PFSK-1 (cell line): ENCODE measurements around the gene GET3.

ENCODE experiments used
- FOXP2 ChIP-seq: optimal IDR thresholded peaks from 2 replicates; pipeline ENCODE3; 2011; ENCODE audit warnings: borderline replicate concordance, control low read depth, inconsistent platforms; ENCODE audit not compliant: insufficient read depth; ENCODE audit errors: extremely low read length, extremely low read depth
- POLR2AphosphoS5 ChIP-seq: IDR thresholded peaks from 2 replicates; pipeline ENCODE4 v1.6.1; 2012; ENCODE audit warnings: low read depth, mild to moderate bottlenecking, control low read depth, low read length, moderate library complexity
- SIN3A ChIP-seq: IDR thresholded peaks from 2 replicates; pipeline ENCODE4 v1.6.1; 2012; ENCODE audit warnings: mild to moderate bottlenecking, low read length, moderate library complexity, borderline replicate concordance; ENCODE audit not compliant: insufficient read depth
- TAF1 ChIP-seq: IDR thresholded peaks from 2 replicates; pipeline ENCODE4 v1.6.1; 2012; ENCODE audit warnings: low read length, control low read depth, borderline replicate concordance; ENCODE audit not compliant: insufficient read depth
- TF ChIP-seq, protein P1 (sequence below), 2 experiments: IDR thresholded peaks; 2 replicates each; pipeline versions ENCODE4 v1.6.1 to v1.8.0; 2011 to 2012; ENCODE audit warnings: low read depth in 2 of 2, low read length in 2 of 2, control low read depth in 1 of 2, inconsistent platforms in 1 of 2, mild to moderate bottlenecking in 1 of 2, moderate library complexity in 1 of 2; ENCODE audit not compliant: insufficient read depth in 1 of 2

The GET3 gene

DNA sequence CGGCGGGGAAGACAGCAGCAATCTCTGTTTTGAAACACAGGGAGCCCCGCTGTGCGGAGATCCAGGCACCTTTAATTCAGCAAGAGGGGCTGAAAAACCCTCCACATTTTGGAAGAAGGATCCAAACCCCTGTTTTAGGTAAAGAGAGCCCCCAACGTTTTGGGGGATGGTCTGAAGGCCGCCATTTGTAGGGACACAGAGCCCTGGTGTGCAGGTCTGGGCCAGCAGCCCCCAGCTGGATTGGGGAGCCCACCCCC lies 41.5 kb downstream of the GET3 start:
- TF ChIP-seq POLR2AphosphoS5 (no peak), TAF1 (no peak), FOXP2 (no peak), SIN3A (no peak)

DNA sequence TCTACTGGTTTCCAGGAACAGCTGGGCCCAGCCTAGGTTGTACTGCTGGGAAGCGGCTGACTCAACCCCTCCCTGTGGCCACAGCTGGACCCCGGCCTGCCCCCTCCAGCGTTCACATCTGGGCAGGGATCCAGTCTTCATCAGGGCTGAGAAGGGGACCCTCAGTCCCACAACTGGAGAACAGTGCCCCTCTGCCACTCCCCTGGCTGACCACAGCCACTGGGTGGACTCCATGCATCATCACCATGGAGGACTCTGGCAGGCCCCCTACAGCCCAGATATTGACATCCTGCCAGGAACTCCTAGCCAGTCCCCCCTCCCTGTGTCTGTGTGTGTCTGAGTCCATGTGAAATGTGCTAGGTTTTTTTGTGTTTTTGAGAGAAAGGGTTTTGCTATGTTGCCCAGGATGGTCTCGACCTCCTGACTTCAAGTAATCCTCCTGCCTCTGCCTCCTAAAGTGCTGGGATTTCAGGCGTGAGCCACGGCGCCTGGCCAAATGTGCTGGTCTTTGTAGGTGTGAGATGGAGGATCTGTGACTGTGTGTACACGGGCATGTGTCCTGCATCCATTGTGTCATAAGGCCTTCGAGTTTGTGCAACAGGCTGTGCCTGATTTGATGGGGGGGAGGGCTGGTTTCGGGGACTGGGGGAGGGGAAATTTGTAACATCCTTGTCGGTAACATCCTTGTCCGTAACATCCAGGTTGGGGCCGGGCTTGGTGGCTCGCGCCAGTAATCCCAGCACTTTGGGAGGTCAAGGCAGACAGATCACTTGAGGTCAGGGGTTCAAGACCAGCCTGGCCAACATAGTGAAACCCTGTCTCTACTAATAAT lies 42.1 kb downstream of the GET3 start:
- TF ChIP-seq POLR2AphosphoS5 (no peak), FOXP2 (peak; percentile 66), SIN3A (no peak)
- TF ChIP-seq, protein P1, sequence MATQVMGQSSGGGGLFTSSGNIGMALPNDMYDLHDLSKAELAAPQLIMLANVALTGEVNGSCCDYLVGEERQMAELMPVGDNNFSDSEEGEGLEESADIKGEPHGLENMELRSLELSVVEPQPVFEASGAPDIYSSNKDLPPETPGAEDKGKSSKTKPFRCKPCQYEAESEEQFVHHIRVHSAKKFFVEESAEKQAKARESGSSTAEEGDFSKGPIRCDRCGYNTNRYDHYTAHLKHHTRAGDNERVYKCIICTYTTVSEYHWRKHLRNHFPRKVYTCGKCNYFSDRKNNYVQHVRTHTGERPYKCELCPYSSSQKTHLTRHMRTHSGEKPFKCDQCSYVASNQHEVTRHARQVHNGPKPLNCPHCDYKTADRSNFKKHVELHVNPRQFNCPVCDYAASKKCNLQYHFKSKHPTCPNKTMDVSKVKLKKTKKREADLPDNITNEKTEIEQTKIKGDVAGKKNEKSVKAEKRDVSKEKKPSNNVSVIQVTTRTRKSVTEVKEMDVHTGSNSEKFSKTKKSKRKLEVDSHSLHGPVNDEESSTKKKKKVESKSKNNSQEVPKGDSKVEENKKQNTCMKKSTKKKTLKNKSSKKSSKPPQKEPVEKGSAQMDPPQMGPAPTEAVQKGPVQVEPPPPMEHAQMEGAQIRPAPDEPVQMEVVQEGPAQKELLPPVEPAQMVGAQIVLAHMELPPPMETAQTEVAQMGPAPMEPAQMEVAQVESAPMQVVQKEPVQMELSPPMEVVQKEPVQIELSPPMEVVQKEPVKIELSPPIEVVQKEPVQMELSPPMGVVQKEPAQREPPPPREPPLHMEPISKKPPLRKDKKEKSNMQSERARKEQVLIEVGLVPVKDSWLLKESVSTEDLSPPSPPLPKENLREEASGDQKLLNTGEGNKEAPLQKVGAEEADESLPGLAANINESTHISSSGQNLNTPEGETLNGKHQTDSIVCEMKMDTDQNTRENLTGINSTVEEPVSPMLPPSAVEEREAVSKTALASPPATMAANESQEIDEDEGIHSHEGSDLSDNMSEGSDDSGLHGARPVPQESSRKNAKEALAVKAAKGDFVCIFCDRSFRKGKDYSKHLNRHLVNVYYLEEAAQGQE (IDR thresholded peaks at IDR 0.05; ENCODE audit: insufficient read depth in 1 of 2, low read depth in 2 of 2, low read length in 2 of 2), result no peak

DNA sequence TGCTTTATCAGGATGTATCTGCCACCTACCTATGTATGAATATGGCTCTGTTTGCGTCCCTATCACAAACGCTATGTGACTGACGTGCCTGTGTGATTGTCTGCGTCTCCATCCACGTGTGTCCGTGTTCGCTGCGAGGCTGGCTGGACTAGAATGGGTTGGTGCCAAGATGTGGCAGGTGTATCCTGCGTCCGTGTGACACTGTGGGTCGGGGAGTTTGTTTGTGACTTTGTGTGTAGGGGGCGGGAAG lies 44.8 kb downstream of the GET3 start:
- no peak for TF ChIP-seq TAF1
- TF ChIP-seq POLR2AphosphoS5, result no peak; the same call in 1 of the 2 replicates
- no peak for TF ChIP-seq FOXP2
- TF ChIP-seq, protein P1 (IDR thresholded peaks at IDR 0.05; ENCODE audit: insufficient read depth in 1 of 2, low read depth in 2 of 2, low read length in 2 of 2), result no peak
- no peak for TF ChIP-seq SIN3A

DNA sequence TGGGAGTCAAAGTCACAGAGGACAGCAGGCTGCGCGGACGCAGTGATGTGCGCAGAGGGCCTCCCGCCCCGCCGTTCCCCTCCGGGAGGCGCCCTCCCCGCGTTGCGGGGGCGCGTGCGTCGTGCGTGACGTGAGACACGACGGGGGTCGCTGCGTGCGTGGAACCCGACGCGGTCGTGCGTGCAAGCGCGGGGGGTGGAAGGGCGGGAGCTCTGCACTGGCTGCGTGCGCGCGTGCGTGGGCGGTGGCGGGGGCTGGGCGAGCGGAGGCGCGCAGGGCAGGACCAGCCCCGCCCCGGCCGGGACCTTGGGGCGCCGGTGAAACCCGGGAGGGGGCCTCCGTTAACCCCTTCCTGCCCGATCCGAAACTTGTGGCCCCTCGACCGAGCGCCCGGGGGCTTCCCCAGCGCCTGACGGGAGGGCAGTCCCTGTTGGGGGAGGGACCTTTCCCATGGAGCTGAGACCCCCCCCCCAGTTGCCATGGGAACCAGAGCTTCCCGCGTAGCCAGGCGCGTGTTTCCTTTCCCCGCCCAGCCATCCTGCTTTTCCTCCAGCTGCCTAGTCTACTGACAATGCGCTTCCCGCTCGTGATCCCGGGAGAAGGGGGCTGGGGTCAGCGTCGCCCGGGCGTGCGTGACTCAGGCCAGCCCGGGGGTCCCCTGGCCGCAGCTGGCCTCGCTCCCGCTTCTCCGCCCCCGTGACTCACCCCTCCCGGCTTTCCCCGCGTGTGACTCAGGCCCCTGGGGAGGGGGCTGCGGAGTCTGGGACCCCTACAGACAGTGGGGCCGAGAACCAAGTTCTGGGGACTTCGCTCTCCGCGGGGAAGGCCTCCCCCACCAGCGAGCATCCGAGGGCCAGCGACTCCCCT lies 45.4 kb downstream of the GET3 start:
- TF ChIP-seq, protein P1 (IDR thresholded peaks at IDR 0.05; ENCODE audit: insufficient read depth in 1 of 2, low read depth in 2 of 2, low read length in 2 of 2), result no peak
- peak; percentile 75; the same call in 1 of the 2 replicates for TF ChIP-seq SIN3A

DNA sequence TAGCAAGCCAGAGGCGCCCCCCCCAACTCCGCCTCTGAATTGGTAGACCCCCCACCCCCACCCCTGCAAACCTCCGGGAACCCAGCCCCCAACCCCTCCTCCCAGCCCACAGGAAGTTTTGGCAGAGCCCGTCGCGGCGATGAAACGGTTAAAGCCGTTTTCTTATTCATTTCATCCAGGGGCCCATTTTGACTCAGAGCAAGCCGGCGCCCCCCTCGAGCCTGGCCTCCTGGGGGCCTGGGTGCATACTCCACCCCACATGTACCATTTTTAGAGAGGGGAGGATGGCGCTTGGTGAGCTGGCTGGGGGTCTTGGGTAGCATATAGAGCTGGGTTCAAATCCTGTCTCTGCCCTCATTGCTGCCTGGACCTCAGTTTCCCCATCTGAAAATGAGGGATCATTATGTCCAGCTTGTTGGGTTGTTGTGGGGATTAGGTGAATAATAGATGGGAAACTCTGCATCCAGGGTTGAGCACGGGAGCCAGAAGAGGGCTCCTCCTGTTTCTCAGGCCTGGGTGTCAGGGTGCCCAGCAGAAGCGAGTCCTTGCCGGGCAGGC lies 46.1 kb downstream of the GET3 start:
- TF ChIP-seq, protein P1 (IDR thresholded peaks at IDR 0.05; ENCODE audit: insufficient read depth in 1 of 2, low read depth in 2 of 2, low read length in 2 of 2), result no peak
- TF ChIP-seq TAF1 (no peak), SIN3A (no peak), FOXP2 (no peak), POLR2AphosphoS5 (no peak)
